Measurements from ENCODE around the gene SGCA.

SGCA gene

GRCh38 chr17:50148226-50149090 is 17.3 kb upstream of the SGCA start (continued):
- TF ChIP-seq ZXDB (tag by site-specific recombination; IDR thresholded peaks at IDR 0.05) (peak; percentile 72), SP2 (tag by site-specific recombination; IDR thresholded peaks at IDR 0.05) (peak; percentile 72), KLF10 (tag by site-specific recombination; IDR thresholded peaks at IDR 0.05) (peak; percentile 79; the same call in 1 of the 2 replicates), ZNF311 (tag by site-specific recombination; IDR thresholded peaks at IDR 0.05; ENCODE audit: borderline replicate concordance) (no peak), ZNF510 (tag by site-specific recombination; IDR thresholded peaks at IDR 0.05; ENCODE audit: insufficient replicate concordance) (no peak)
- TF ChIP-seq, protein P1, sequence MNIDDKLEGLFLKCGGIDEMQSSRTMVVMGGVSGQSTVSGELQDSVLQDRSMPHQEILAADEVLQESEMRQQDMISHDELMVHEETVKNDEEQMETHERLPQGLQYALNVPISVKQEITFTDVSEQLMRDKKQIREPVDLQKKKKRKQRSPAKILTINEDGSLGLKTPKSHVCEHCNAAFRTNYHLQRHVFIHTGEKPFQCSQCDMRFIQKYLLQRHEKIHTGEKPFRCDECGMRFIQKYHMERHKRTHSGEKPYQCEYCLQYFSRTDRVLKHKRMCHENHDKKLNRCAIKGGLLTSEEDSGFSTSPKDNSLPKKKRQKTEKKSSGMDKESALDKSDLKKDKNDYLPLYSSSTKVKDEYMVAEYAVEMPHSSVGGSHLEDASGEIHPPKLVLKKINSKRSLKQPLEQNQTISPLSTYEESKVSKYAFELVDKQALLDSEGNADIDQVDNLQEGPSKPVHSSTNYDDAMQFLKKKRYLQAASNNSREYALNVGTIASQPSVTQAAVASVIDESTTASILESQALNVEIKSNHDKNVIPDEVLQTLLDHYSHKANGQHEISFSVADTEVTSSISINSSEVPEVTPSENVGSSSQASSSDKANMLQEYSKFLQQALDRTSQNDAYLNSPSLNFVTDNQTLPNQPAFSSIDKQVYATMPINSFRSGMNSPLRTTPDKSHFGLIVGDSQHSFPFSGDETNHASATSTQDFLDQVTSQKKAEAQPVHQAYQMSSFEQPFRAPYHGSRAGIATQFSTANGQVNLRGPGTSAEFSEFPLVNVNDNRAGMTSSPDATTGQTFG (tag by site-specific recombination; IDR thresholded peaks at IDR 0.05; ENCODE audit: borderline replicate concordance), result no peak
- TF ChIP-seq, protein P2, sequence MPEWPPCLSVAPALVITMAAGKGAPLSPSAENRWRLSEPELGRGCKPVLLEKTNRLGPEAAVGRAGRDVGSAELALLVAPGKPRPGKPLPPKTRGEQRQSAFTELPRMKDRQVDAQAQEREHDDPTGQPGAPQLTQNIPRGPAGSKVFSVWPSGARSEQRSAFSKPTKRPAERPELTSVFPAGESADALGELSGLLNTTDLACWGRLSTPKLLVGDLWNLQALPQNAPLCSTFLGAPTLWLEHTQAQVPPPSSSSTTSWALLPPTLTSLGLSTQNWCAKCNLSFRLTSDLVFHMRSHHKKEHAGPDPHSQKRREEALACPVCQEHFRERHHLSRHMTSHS (tag by site-specific recombination; IDR thresholded peaks at IDR 0.05), result no peak
- TF ChIP-seq, protein P3, sequence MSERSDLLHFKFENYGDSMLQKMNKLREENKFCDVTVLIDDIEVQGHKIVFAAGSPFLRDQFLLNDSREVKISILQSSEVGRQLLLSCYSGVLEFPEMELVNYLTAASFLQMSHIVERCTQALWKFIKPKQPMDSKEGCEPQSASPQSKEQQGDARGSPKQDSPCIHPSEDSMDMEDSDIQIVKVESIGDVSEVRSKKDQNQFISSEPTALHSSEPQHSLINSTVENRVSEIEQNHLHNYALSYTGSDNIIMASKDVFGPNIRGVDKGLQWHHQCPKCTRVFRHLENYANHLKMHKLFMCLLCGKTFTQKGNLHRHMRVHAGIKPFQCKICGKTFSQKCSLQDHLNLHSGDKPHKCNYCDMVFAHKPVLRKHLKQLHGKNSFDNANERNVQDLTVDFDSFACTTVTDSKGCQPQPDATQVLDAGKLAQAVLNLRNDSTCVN (tag by site-specific recombination; optimal IDR thresholded peaks at IDR 0.05), result peak; percentile 28

- ChIA-PET CTCF (interaction anchor here (0.6 to 7.4 kb wide), 6 partner anchors 7 to 679 kb away, joined by 5 to 105 read pairs (median 24); partner anchors contain the start of gene PDK2), POLR2A (interaction anchor here (1.4 to 1.7 kb wide), 2 partner anchors 10 to 13 kb away, joined by 9 to 10 read pairs; no protein-coding TSS in a partner anchor)
- H3K4me3 ChIP-seq (ENCODE audit: low read depth, low read length), result peak overlapping the region; percentile 77
- H3K27ac ChIP-seq (ENCODE audit: extremely low read depth, low read depth, low read length), result peak overlapping the region; percentile 93
- TF ChIP-seq KLF16 (tag by site-specific recombination; IDR thresholded peaks at IDR 0.05), result peak; percentile 12; the same call in 1 of the 2 replicates
- no peak for TF ChIP-seq OSR2 (tag by site-specific recombination; IDR thresholded peaks at IDR 0.05)
- no peak for TF ChIP-seq ZNF155 (tag by site-specific recombination; IDR thresholded peaks at IDR 0.05)
- no peak for TF ChIP-seq ZNF214 (tag by site-specific recombination; IDR thresholded peaks at IDR 0.05; ENCODE audit: borderline replicate concordance)
- TF ChIP-seq ZFHX2 (tag by site-specific recombination; conservative IDR thresholded peaks at IDR 0.05), result peak; percentile 53; the same call in 1 of the 2 replicates
- TF ChIP-seq ZNF2 (tag by site-specific recombination; IDR thresholded peaks at IDR 0.05), result no peak
- TF ChIP-seq ZNF398 (tag by site-specific recombination; IDR thresholded peaks at IDR 0.05), result no peak
- TF ChIP-seq ZXDB (tag by site-specific recombination; IDR thresholded peaks at IDR 0.05), result peak; percentile 54; the same call in 1 of the 2 replicates
- TF ChIP-seq PATZ1 (tag by site-specific recombination; IDR thresholded peaks at IDR 0.05), result 0 out of 2 replicates have a peak, but pooled peaks have one; percentile 6
- no peak for TF ChIP-seq FEZF1 (tag by site-specific recombination; IDR thresholded peaks at IDR 0.05)
- TF ChIP-seq EGR2 (tag by site-specific recombination; IDR thresholded peaks at IDR 0.05; ENCODE audit: low read depth), result peak; percentile 52; the same call in 1 of the 2 replicates
- peaks cover 15% of the 10 kb centered on the region for H3K4me1 ChIP-seq (ENCODE audit: control insufficient read depth, insufficient read depth, low read length)
- H3K9me3 ChIP-seq (ENCODE audit: control insufficient read depth, insufficient read depth, low read depth, low read length), result no peaks in the 10 kb centered on the region
- H3K36me3 ChIP-seq (ENCODE audit: control insufficient read depth in 2 of 2, insufficient read depth in 1 of 2, low read length in 2 of 2), result peaks cover 5 to 37% of the 10 kb centered on the region in 2 experiments; a peak in 2 of 3 replicates
Observed at GRCh38 chr17:50149091-50149416, 16.8 kb upstream of the SGCA start.
